Left cardiac atrium (tissue), 2 donors: ENCODE measurements around the gene TSPAN31. TPM values are rescaled to one million over a fixed set of nuclear protein-coding genes. Genes with fewer than 3 reads are reported as not detected.

ENCODE experiments used
- microRNA-seq, 2 donors: library from miRNA; unstranded; fragments of <30 nt; microRNA quantifications; one replicate each; pipeline ENCODE4 v1.2.0, GENCODE V29; 2020
- total RNA-seq, 2 donors: library from RNA; stranded (reverse); fragmentation: NEBNext Ultra II Directional; extraction: Animal tissue kit (Norgen Biotek cat#: 25700); gene quantifications; one replicate each; pipeline ENCODE4 v1.2.1, GENCODE V29; 2021
- donor health status: DM: no; HTN: yes; CAD: no; lungs with severe emphysema.
- donor health status: DM: yes; HTN: yes; CAD: no.

TSPAN31 gene
- total RNA-seq, 2 donors from 2014 or later: 34.9 to 37.1 TPM

Small RNA genes lying within 50 kb of the gene (microRNA-seq; reads per million reads assigned to microRNA genes)
- 0 reads per million in 2 donors for gene MIR6759

Other genes with a start within 250 kb of the TSPAN31 start
- gene DDIT3, start 224.5 kb upstream of the TSPAN31 start, total RNA-seq: 10 to 100 TPM; 20.0 to 31.7 TPM
- 10 to 100 TPM; 35.7 to 41.5 TPM for gene MBD6, start 222.2 kb upstream of the TSPAN31 start, total RNA-seq
- 10 to 100 TPM; 80.5 to 96.7 TPM for gene DCTN2, start 197.8 kb upstream of the TSPAN31 start, total RNA-seq
- gene KIF5A, start 195.0 kb upstream of the TSPAN31 start, total RNA-seq: under 1 TPM; 0.10 to 0.18 TPM
- gene PIP4K2C, start 153.8 kb upstream of the TSPAN31 start, total RNA-seq: 10 to 100 TPM; 15.3 to 16.1 TPM
- 10 to 100 TPM; 24.5 to 25.3 TPM for gene DTX3, start 140.2 kb upstream of the TSPAN31 start, total RNA-seq
- gene ARHGEF25, start 133.6 kb upstream of the TSPAN31 start, total RNA-seq: 10 to 100 TPM; 13.7 to 17.3 TPM
- 1 to 10 TPM; 2.4 to 3.3 TPM for gene B4GALNT1, start 111.8 kb upstream of the TSPAN31 start, total RNA-seq
- 100 to 1,000 TPM; 160 to 163 TPM for gene OS9, start 50.9 kb upstream of the TSPAN31 start, total RNA-seq
- 1 to 10 TPM; 3.2 to 5.0 TPM for gene AGAP2, start 6.3 kb upstream of the TSPAN31 start, total RNA-seq
- gene CDK4, start 7.3 kb downstream of the TSPAN31 start, total RNA-seq: 10 to 100 TPM; 45.2 to 62.0 TPM
- 10 to 100 TPM; 11.7 to 15.0 TPM for gene MARCHF9, start 10.1 kb downstream of the TSPAN31 start, total RNA-seq
- 1 to 10 TPM in 1 of 2 donors, under 1 TPM in 1; 0.44 to 1.5 TPM for gene CYP27B1, start 22.0 kb downstream of the TSPAN31 start, total RNA-seq
- gene METTL1, start 27.1 kb downstream of the TSPAN31 start, total RNA-seq: 10 to 100 TPM in 1 of 2 donors, 1 to 10 TPM in 1; 7.2 to 16.0 TPM
- 1 to 10 TPM; 2.9 to 3.3 TPM for gene EEF1AKMT3, start 27.6 kb downstream of the TSPAN31 start, total RNA-seq
- gene TSFM, start 37.7 kb downstream of the TSPAN31 start, total RNA-seq: 10 to 100 TPM; 29.2 to 38.1 TPM
- 1 to 10 TPM; 2.7 to 2.8 TPM for gene AVIL, start 73.7 kb downstream of the TSPAN31 start, total RNA-seq
- 10 to 100 TPM; 90.6 to 97.1 TPM for gene CTDSP2, start 101.7 kb downstream of the TSPAN31 start, total RNA-seq
- 1 to 10 TPM; 7.6 to 9.4 TPM for gene ATP23, start 196.5 kb downstream of the TSPAN31 start, total RNA-seq